H1 (cell line): Measurements from ENCODE around the gene DNAAF8. TPM values are rescaled to one million over a fixed set of nuclear protein-coding genes. Genes with fewer than 3 reads are reported as not detected.

Source experiments
- BACH1 ChIP-seq: IDR thresholded peaks from 2 replicates; pipeline ENCODE4 v1.6.1; 2012; ENCODE audit warnings: low read length, improper control_type of control experiment
- CBX5 ChIP-seq: fragments of 300-800, 300-1000 bp; sonication (generic); IDR thresholded peaks from 2 replicates; pipeline ENCODE4 v1.7.1; 2016; ENCODE audit warnings: antibody characterized with exemption, low read length, low read depth
- CEBPB ChIP-seq: IDR thresholded peaks from 2 replicates; pipeline ENCODE4 v1.6.1; 2012; ENCODE audit warnings: low read depth, low read length
- CHD1 ChIP-seq: IDR thresholded peaks from 2 replicates; pipeline ENCODE4 v1.6.1; 2012; ENCODE audit warnings: low read depth, low read length, improper control_type of control experiment
- CHD2 ChIP-seq: IDR thresholded peaks from 2 replicates; pipeline ENCODE4 v1.6.1; 2012; ENCODE audit warnings: low read length, improper control_type of control experiment
- HDAC2 ChIP-seq, 2 experiments: fragments of 300-600 bp in 1 of 2; sonication (generic) in 1 of 2; IDR thresholded peaks; 2 replicates each; pipeline ENCODE4 v1.6.1; 2011 to 2012; ENCODE audit warnings: low read depth in 2 of 2, low read length in 2 of 2, mild to moderate bottlenecking in 2 of 2, moderate library complexity in 2 of 2, borderline replicate concordance in 1 of 2, inconsistent platforms in 1 of 2
- KDM4A ChIP-seq: IDR thresholded peaks from one replicate; pipeline ENCODE4 v1.7.1; 2012; ENCODE audit warnings: low read depth, mild to moderate bottlenecking, moderate library complexity, low read length, inconsistent platforms; ENCODE audit not compliant: severe bottlenecking
- MAFK ChIP-seq: IDR thresholded peaks from 2 replicates; pipeline ENCODE4 v1.6.1; 2012; ENCODE audit warnings: low read depth, mild to moderate bottlenecking, improper control_type of control experiment, low read length
- NANOG ChIP-seq: IDR thresholded peaks from 2 replicates; pipeline ENCODE4 v1.6.1; 2011; ENCODE audit warnings: low read length, low read depth, mild to moderate bottlenecking, inconsistent platforms; ENCODE audit not compliant: insufficient read depth, poor library complexity, severe bottlenecking
- NRF1 ChIP-seq: IDR thresholded peaks from 2 replicates; pipeline ENCODE4 v1.6.1; 2011; ENCODE audit warnings: mild to moderate bottlenecking, low read depth, low read length, improper control_type of control experiment
- POLR2AphosphoS5 ChIP-seq: IDR thresholded peaks from 2 replicates; pipeline ENCODE4 v1.6.1; 2011; ENCODE audit warnings: low read depth, low read length
- RFX5 ChIP-seq: IDR thresholded peaks from 2 replicates; pipeline ENCODE4 v1.6.1; 2011; ENCODE audit warnings: low read depth, low read length, improper control_type of control experiment, borderline replicate concordance
- SAP30 ChIP-seq: fragments of 300-600 bp; sonication (generic); IDR thresholded peaks from 2 replicates; pipeline ENCODE4 v1.7.1; 2012; ENCODE audit warnings: low read length, moderate library complexity, mild to moderate bottlenecking, inconsistent platforms; ENCODE audit not compliant: insufficient read depth, insufficient replicate concordance
- SIN3A ChIP-seq, 2 experiments: IDR thresholded peaks in 1 of 2; conservative IDR thresholded peaks in 1 of 2; 2 replicates each; pipeline ENCODE4 v1.6.1; 2011 to 2012; ENCODE audit warnings: low read length in 2 of 2, improper control_type of control experiment in 1 of 2, low read depth in 1 of 2, mild to moderate bottlenecking in 1 of 2
- SP1 ChIP-seq: IDR thresholded peaks from 2 replicates; pipeline ENCODE4 v1.6.1; 2011; ENCODE audit warnings: low read depth, low read length
- SP4 ChIP-seq: IDR thresholded peaks from 2 replicates; pipeline ENCODE4 v1.6.1; 2012; ENCODE audit warnings: low read length, inconsistent platforms
- TAF7 ChIP-seq: optimal IDR thresholded peaks from 2 replicates; pipeline ENCODE3; 2011; ENCODE audit warnings: low read depth, mild to moderate bottlenecking, inconsistent platforms, low read length, moderate library complexity, borderline replicate concordance
- TBP ChIP-seq: IDR thresholded peaks from 2 replicates; pipeline ENCODE4 v1.6.1; 2011; ENCODE audit warnings: low read depth, low read length, improper control_type of control experiment
- ZNF274 ChIP-seq: IDR thresholded peaks from 2 replicates; pipeline ENCODE4 v1.7.0; 2012; ENCODE audit warnings: low read length, borderline replicate concordance; ENCODE audit errors: extremely low read depth
- polyA plus RNA-seq, 7 experiments: library from polyadenylated mRNA; depleted of rRNA in 3 of 7; stranded (reverse) in 5 of 7; unstranded in 2 of 7; fragments of >200 nt in 5 of 7; fragments of 200-250 nt in 2 of 7; gene quantifications; 1 replicate in 5 of 7; 2 replicates in 1 of 7; 4 replicates in 1 of 7; pipeline versions ENCODE4 v1.2.1 to v1.2.3, GENCODE V29; 2011 to 2013; ENCODE audit warnings: missing spikeins in 2 of 7, mixed read lengths in 2 of 7
- total RNA-seq: library from RNA; stranded (reverse); fragmentation: NEBNext Ultra II Directional; extraction: Animal tissue kit (Norgen Biotek cat#: 25700); gene quantifications from 2 replicates; pipeline ENCODE4 v1.2.1, GENCODE V29; 2021
- TF ChIP-seq, protein P1 (sequence below): IDR thresholded peaks from 2 replicates; pipeline ENCODE4 v1.6.1; 2012; ENCODE audit warnings: inconsistent platforms
- TF ChIP-seq, protein P2 (sequence below), 3 experiments: IDR thresholded peaks; 1 replicate in 2 of 3; 2 replicates in 1 of 3; pipeline versions ENCODE4 v1.5.1 to v1.6.1; 2011; ENCODE audit warnings: low read length in 3 of 3, mild to moderate bottlenecking in 3 of 3, inconsistent platforms in 2 of 3, low read depth in 1 of 3, moderate library complexity in 1 of 3; ENCODE audit not compliant: insufficient read depth in 1 of 3; ENCODE audit errors: control extremely low read depth in 1 of 3

DNAAF8 gene
- total and polyA plus RNA-seq, 2 of the 8 experiments (the other 6 are each of a cell fraction or from before 2014, with no cell fraction given) = 0.39 TPM; not detected in 1

DNA sequence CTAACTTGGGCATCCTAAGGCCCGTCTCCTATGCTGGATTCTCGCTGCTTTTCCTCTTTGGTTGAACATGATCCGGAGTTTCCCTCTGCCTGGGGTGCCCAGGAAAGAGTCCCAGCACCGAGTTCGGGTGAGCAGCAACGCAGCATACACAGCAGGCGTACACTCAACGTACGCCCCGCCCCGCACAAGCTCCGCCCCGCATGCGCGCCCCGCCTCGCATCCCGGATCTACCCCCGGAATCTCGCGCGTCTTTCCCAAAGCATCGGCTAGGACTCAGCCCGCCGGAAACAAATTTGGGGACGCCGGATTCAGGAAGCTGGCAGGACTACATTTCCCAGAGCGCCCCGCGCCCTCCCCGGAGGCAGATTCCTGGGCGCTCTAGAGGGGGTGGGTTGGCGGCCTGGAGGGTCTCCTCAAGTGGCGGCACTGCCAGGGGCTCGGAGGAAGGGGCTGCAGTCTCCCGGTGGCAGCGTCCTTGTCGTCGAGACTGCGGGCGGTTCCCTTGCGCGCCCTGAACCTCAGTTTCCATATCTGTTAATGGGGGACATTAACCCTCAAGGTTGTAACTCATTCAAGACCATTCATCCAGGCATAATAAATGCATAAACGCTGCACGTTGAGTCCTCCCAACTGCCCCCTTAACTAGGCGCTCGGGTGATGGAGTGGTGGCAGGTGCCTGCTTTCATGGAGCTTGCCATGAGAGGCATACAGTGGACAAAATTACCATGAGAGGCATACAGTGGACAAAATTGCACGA is 34.4 kb downstream of the DNAAF8 start (continued):
- TF ChIP-seq HDAC2 (IDR thresholded peaks at IDR 0.05; ENCODE audit: borderline replicate concordance in 1 of 2, low read depth in 2 of 2, low read length in 2 of 2) = peak in 1 of 2 experiments; percentile 70; a peak in 1 of 4 replicates
- no peak; the same call in 1 of the 2 replicates for TF ChIP-seq POLR2AphosphoS5
- no peak for TF ChIP-seq TAF7
- TF ChIP-seq KDM4A = peak; percentile 55
- TF ChIP-seq SP1 = no peak; the same call in 1 of the 2 replicates
- no peak for TF ChIP-seq MAFK
- peak; percentile 46; the same call in 1 of the 2 replicates for TF ChIP-seq TBP
- no peak for TF ChIP-seq CHD1
- peak; percentile 97 for TF ChIP-seq CHD2
- no peak for TF ChIP-seq ZNF274
- no peak for TF ChIP-seq CBX5
- TF ChIP-seq RFX5 = no peak
- no peak for TF ChIP-seq CEBPB
- TF ChIP-seq, protein P1, sequence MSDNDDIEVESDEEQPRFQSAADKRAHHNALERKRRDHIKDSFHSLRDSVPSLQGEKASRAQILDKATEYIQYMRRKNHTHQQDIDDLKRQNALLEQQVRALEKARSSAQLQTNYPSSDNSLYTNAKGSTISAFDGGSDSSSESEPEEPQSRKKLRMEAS = no peak
- no peak for TF ChIP-seq NANOG
- TF ChIP-seq SIN3A (conservative IDR thresholded peaks at IDR 0.05 in 1 of 2, IDR thresholded peaks at IDR 0.05 in 1 of 2; ENCODE audit: low read depth in 1 of 2, low read length in 2 of 2) = peak in 1 of 2 experiments; percentile 75; a peak in 1 of 4 replicates
- TF ChIP-seq, protein P2, sequence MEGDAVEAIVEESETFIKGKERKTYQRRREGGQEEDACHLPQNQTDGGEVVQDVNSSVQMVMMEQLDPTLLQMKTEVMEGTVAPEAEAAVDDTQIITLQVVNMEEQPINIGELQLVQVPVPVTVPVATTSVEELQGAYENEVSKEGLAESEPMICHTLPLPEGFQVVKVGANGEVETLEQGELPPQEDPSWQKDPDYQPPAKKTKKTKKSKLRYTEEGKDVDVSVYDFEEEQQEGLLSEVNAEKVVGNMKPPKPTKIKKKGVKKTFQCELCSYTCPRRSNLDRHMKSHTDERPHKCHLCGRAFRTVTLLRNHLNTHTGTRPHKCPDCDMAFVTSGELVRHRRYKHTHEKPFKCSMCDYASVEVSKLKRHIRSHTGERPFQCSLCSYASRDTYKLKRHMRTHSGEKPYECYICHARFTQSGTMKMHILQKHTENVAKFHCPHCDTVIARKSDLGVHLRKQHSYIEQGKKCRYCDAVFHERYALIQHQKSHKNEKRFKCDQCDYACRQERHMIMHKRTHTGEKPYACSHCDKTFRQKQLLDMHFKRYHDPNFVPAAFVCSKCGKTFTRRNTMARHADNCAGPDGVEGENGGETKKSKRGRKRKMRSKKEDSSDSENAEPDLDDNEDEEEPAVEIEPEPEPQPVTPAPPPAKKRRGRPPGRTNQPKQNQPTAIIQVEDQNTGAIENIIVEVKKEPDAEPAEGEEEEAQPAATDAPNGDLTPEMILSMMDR (IDR thresholded peaks at IDR 0.05; ENCODE audit: control extremely low read depth in 1 of 3, insufficient read depth in 1 of 3, low read depth in 1 of 3, low read length in 3 of 3) = no peak
- no peak for TF ChIP-seq SAP30
- TF ChIP-seq SP4 = no peak
- peak; percentile 76 for TF ChIP-seq NRF1
- no peak for TF ChIP-seq BACH1
